ENCODE data around the gene PTGDS. TPM values are rescaled to one million over a fixed set of nuclear protein-coding genes. Genes with fewer than 3 reads are reported as not detected.

The PTGDS gene
- total RNA-seq, 1 experiment from 2014 or later: not detected

GRCh38 chr9:136969150-136969549 lies 8.2 kb upstream of the PTGDS start:
- CTCF ChIA-PET: no interaction called here
- no TSS peak for BruUV-seq (replicated peaks)
- Mint-ChIP-seq H3K27me3 (ENCODE audit: unreplicated experiment) (no peaks in the 10 kb centered on the region), H3K36me3 (ENCODE audit: insufficient read depth, unreplicated experiment) (peaks cover 8% of the 10 kb centered on the region), H3K27ac (ENCODE audit: unreplicated experiment) (no peak overlapping the region), H3K4me1 (ENCODE audit: low read depth, unreplicated experiment) (no peaks in the 10 kb centered on the region), H3K4me3 (ENCODE audit: low read depth, unreplicated experiment) (no peak overlapping the region), H3K9me3 (ENCODE audit: low read depth, unreplicated experiment) (no peaks in the 10 kb centered on the region)
- intact Hi-C loops (cut with micrococcal nuclease; ENCODE audit: unreplicated experiment): no loop called here
- no peak for TF ChIP-seq CTCF (IDR thresholded peaks at IDR 0.05; ENCODE audit: unreplicated experiment)
- DNase-seq: no peak

- Mint-ChIP-seq H3K4me1 (ENCODE audit: low read depth, unreplicated experiment) (no peaks in the 10 kb centered on the region), H3K27ac (ENCODE audit: unreplicated experiment) (no peak overlapping the region), H3K9me3 (ENCODE audit: low read depth, unreplicated experiment) (no peaks in the 10 kb centered on the region), H3K36me3 (ENCODE audit: insufficient read depth, unreplicated experiment) (peaks cover 8% of the 10 kb centered on the region), H3K4me3 (ENCODE audit: low read depth, unreplicated experiment) (no peak overlapping the region), H3K27me3 (ENCODE audit: unreplicated experiment) (no peaks in the 10 kb centered on the region)
- BruUV-seq (replicated peaks): no TSS peak
- intact Hi-C loops (cut with micrococcal nuclease; ENCODE audit: unreplicated experiment): no loop called here
- no peak for DNase-seq
- no peak for TF ChIP-seq CTCF (IDR thresholded peaks at IDR 0.05; ENCODE audit: unreplicated experiment)
- CTCF ChIA-PET: no interaction called here
Measured at GRCh38 chr9:136969774-136970173, 7.5 kb upstream of the PTGDS start.

GRCh38 chr9:136970361-136970760 lies 6.9 kb upstream of the PTGDS start:
- intact Hi-C loops (cut with micrococcal nuclease; ENCODE audit: unreplicated experiment): no loop called here
- CTCF ChIA-PET: no interaction called here
- DNase-seq: no peak
- TF ChIP-seq CTCF (IDR thresholded peaks at IDR 0.05; ENCODE audit: unreplicated experiment): no peak
- no TSS peak for BruUV-seq (replicated peaks)
- Mint-ChIP-seq H3K4me1 (ENCODE audit: low read depth, unreplicated experiment) (no peaks in the 10 kb centered on the region), H3K9me3 (ENCODE audit: low read depth, unreplicated experiment) (no peaks in the 10 kb centered on the region), H3K4me3 (ENCODE audit: low read depth, unreplicated experiment) (no peak overlapping the region), H3K36me3 (ENCODE audit: insufficient read depth, unreplicated experiment) (peaks cover 8% of the 10 kb centered on the region), H3K27me3 (ENCODE audit: unreplicated experiment) (no peaks in the 10 kb centered on the region), H3K27ac (ENCODE audit: unreplicated experiment) (no peak overlapping the region)

- CTCF ChIA-PET: no interaction called here
- Mint-ChIP-seq H3K27ac (ENCODE audit: unreplicated experiment) (no peak overlapping the region), H3K27me3 (ENCODE audit: unreplicated experiment) (no peaks in the 10 kb centered on the region), H3K4me3 (ENCODE audit: low read depth, unreplicated experiment) (no peak overlapping the region), H3K9me3 (ENCODE audit: low read depth, unreplicated experiment) (no peaks in the 10 kb centered on the region), H3K4me1 (ENCODE audit: low read depth, unreplicated experiment) (no peaks in the 10 kb centered on the region), H3K36me3 (ENCODE audit: insufficient read depth, unreplicated experiment) (no peaks in the 10 kb centered on the region)
- no TSS peak for BruUV-seq (replicated peaks)
- DNase-seq: no peak
- intact Hi-C loops (cut with micrococcal nuclease; ENCODE audit: unreplicated experiment): no loop called here
- no peak for TF ChIP-seq CTCF (IDR thresholded peaks at IDR 0.05; ENCODE audit: unreplicated experiment)
Measured at GRCh38 chr9:136971746-136972145, 5.6 kb upstream of the PTGDS start.

DNA sequence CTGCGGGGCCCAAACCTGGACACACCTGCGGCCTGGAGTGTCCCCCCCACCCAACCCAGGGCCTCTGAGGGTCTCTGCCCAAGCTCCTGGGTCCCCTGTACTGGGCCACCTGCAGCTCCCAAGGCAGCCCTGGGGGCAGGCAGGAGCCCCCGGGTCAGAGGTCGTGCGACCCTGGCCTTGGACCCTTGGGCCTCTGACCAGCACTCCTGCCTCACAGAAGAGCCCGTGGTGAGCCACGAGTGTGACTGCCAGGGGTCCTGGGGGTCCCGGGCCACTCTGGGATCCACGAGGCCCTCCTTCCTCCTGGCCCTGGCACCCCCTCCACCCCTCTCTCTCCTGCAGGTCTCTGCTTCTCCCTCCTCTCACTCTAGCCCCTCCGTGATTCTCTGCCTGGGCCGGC lies 5.0 kb upstream of the PTGDS start:
- H3K27me3 Mint-ChIP-seq (ENCODE audit: unreplicated experiment): no peaks in the 10 kb centered on the region
- intact Hi-C loops (cut with micrococcal nuclease; ENCODE audit: unreplicated experiment): no loop called here
- BruUV-seq (replicated peaks): no TSS peak
- H3K4me1 Mint-ChIP-seq (ENCODE audit: low read depth, unreplicated experiment): no peaks in the 10 kb centered on the region
- H3K36me3 Mint-ChIP-seq (ENCODE audit: insufficient read depth, unreplicated experiment): no peaks in the 10 kb centered on the region
- H3K27ac Mint-ChIP-seq (ENCODE audit: unreplicated experiment): no peak overlapping the region
- CTCF ChIA-PET: no interaction called here
- H3K4me3 Mint-ChIP-seq (ENCODE audit: low read depth, unreplicated experiment): no peak overlapping the region
- no peak for TF ChIP-seq CTCF (IDR thresholded peaks at IDR 0.05; ENCODE audit: unreplicated experiment)
- H3K9me3 Mint-ChIP-seq (ENCODE audit: low read depth, unreplicated experiment): no peaks in the 10 kb centered on the region
- no peak for DNase-seq
